Lower leg skin (tissue), 4 donors: ENCODE data around the gene AIG1. TPM values are rescaled to one million over a fixed set of nuclear protein-coding genes. Genes with fewer than 3 reads are reported as not detected.
"Not testable (repeated sequence)": the region's sequence is repeated elsewhere in the genome, so short reads cannot be mapped to it uniquely, and the experiment has no call there.

Source experiments
- DNase-seq, 2 donors: peaks; one replicate each; pipeline ENCODE4 v3.0.0-alpha.2; 2019; ENCODE audit warnings: low spot score in 2 of 2
- H3K4me3 ChIP-seq: fragments of 200-600 bp; sonication (generic); 2 replicates; pipeline ENCODE4 v1.5.1; 2017; ENCODE audit warnings: mild to moderate bottlenecking, low read depth; ENCODE audit not compliant: poor library complexity, severe bottlenecking
- POLR2A ChIP-seq, 2 donors: fragments of 450-650 bp; IDR thresholded peaks; one replicate each; pipeline ENCODE4 v1.6.1; 2016 to 2017; ENCODE audit warnings: antibody characterized with exemption in 2 of 2, mild to moderate bottlenecking in 1 of 2, moderate library complexity in 1 of 2
- WGBS, 2 donors: methylation state at CpG; one replicate each; pipeline ENCODE4 v1.1.5; 2018; 5-methylcytosine and 5-hydroxymethylcytosine counted together
- intact Hi-C: fragments of 100-400 bp; cut with DNase I; formaldehyde crosslinking; loops from one replicate; pipeline ENCODE4 v1.15.0; 2023; ENCODE audit warnings: low total_unique reads
- total RNA-seq, 4 donors: library from RNA; depleted of rRNA; stranded (reverse); fragments of >200 nt; gene quantifications; one replicate each; pipeline ENCODE4 v1.1.0, GENCODE V29; 2016
- TF ChIP-seq, protein P1 (sequence below), 3 donors: fragments of 450-650 bp; IDR thresholded peaks; one replicate each; pipeline ENCODE4 v1.5.1; 2016; ENCODE audit warnings: antibody characterized with exemption in 3 of 3, mild to moderate bottlenecking in 3 of 3, moderate library complexity in 2 of 3

AIG1 gene
- total RNA-seq, 4 donors from 2014 or later: 12.2 to 21.4 (median 16.0) TPM

DNA sequence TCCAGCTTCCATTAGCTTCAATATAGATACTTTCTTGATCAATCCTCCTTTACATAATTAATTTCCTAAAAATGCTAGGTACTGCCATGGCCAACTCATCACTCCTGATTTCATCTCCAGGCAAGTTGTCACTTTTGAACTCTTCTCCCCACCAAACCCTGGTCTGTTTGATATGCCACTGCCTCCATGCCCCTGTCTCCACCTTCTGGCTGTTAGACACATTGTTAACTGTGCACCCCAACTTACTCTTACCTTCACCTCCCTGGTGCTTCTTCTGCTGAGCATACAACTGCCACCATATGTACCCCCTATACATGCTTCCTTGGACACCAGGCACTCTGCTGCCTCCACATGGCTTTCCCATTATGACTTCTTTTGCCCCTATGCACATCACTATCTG lies 21.9 kb upstream of the AIG1 start:
- no peak for TF ChIP-seq POLR2A (IDR thresholded peaks at IDR 0.05)
- TF ChIP-seq, protein P1, sequence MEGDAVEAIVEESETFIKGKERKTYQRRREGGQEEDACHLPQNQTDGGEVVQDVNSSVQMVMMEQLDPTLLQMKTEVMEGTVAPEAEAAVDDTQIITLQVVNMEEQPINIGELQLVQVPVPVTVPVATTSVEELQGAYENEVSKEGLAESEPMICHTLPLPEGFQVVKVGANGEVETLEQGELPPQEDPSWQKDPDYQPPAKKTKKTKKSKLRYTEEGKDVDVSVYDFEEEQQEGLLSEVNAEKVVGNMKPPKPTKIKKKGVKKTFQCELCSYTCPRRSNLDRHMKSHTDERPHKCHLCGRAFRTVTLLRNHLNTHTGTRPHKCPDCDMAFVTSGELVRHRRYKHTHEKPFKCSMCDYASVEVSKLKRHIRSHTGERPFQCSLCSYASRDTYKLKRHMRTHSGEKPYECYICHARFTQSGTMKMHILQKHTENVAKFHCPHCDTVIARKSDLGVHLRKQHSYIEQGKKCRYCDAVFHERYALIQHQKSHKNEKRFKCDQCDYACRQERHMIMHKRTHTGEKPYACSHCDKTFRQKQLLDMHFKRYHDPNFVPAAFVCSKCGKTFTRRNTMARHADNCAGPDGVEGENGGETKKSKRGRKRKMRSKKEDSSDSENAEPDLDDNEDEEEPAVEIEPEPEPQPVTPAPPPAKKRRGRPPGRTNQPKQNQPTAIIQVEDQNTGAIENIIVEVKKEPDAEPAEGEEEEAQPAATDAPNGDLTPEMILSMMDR (IDR thresholded peaks at IDR 0.05): no peak
- no peak overlapping the region for H3K4me3 ChIP-seq
- intact Hi-C loops: no loop called here
- DNase-seq: no peak

DNA sequence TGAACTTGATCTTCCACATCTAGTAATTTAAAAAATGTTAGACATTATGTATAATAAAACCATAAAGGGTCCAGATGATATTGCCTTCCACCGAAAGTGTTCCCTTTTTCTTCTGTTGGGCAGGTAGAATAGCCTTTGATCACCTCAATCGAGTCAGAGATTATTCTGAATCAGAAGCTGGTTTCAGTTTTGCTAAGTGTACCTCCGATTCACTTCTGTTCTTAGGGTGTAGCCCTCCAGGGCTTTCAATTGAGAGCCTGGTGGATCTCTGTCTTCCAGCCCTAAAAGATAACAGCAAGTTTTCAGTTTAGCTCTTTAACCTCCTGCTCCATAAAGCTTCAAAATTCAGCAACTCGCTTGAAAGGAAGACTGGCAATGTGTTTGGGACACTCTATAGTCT lies 21.1 kb upstream of the AIG1 start:
- DNase-seq: no peak
- intact Hi-C loops: no loop called here
- 89% methylated on average over 4 of the region's 4 CpGs for WGBS, 2 donors
- no peak for TF ChIP-seq POLR2A (IDR thresholded peaks at IDR 0.05)
- TF ChIP-seq, protein P1 (IDR thresholded peaks at IDR 0.05): no peak
- no peak overlapping the region for H3K4me3 ChIP-seq

DNA sequence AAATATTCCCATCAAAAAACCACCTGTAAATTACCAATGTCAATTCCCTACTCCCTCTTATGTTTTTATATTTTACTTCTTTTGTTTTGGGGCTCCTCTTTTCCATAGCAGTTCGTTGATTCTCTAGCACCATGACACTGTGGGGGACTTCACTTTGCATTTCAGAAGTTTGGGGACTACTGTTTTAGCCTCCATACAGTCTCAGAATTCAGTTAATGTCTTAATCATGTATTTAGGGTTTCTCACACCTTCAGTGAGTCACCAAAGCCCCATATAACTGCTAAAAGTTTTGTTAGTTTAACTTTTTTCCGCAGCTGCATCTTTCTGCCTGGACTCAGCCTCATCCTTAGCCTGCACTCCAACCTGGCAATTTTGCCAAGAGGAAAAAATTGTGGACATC lies 20.7 kb upstream of the AIG1 start:
- intact Hi-C loops: no loop called here
- no peak overlapping the region for H3K4me3 ChIP-seq
- WGBS, 2 donors: 85 to 88% methylated on average over 2 of the region's 2 CpGs
- DNase-seq: no peak
- TF ChIP-seq, protein P1 (IDR thresholded peaks at IDR 0.05): no peak
- no peak for TF ChIP-seq POLR2A (IDR thresholded peaks at IDR 0.05)

DNA sequence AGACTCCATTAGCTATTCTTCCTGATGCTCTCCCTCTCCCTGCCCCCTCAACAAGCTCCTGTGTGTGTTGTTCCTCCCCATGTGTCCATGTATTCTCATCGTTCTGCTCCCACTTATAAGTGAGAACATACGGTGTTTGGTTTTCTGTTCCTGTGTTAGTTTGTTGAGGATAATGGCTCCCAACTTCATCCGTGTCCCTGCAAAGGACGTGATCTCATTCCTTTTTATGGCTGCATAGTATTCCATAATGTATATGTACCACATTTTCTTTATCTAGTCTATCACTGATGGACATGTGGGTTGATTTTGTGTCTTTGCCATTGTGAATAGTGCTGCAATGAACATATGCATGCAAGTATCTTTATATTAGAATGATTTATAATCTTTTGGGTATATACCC lies 16.3 kb upstream of the AIG1 start:
- intact Hi-C loops, DNase-seq, H3K4me3 ChIP-seq: not testable (repeated sequence)
- 92 to 98% methylated on average over 4 of the region's 4 CpGs for WGBS, 2 donors

DNA sequence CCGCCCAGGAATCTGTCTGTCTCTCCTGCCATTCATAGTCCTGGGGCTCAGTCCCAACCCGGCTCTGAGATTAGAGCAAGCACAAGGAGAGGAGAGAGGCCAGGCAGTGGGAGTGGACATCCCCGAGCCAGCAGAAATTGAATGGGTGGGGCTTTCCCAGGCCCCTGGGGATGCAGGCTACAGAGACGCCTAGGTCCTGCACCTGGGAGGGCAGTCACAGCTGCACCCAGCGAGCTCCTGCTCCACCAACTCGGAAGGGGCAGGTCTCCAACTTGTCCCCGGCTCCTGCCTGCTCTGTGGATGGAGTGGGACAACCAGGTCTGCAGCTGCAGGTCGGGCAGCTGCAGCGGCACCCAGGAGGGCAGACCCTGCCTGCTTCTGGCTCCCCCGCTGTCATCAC lies 11.1 kb upstream of the AIG1 start:
- intact Hi-C loops: no loop called here
- TF ChIP-seq, protein P1 (IDR thresholded peaks at IDR 0.05): no peak
- no peak for TF ChIP-seq POLR2A (IDR thresholded peaks at IDR 0.05)
- 85 to 89% methylated on average over 8 to 9 of the region's 10 CpGs for WGBS, 2 donors
- H3K4me3 ChIP-seq: no peak overlapping the region
- peak in 1 of 2 donors; percentile 54 for DNase-seq

DNA sequence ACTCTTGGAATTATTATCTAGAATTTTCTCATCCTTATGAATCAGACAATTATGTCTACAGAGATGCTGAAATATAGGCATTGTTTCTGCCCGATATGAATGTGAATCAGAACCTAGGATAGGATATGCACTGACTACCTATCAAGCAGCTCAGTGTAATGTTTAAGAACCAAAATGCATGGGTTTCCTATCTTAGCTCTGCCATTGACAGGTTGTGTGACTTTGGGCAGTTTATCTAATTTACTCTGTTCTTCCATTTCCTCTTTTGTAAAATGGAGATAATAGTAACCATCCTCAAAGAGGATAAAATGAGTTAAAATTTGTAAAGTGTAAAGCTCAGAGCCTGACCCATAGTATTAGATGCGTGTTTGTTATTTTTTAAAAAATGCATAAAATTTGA lies 10.2 kb upstream of the AIG1 start:
- DNase-seq: no peak
- intact Hi-C loops: no loop called here
- 91 to 94% methylated on average over 2 of the region's 2 CpGs for WGBS, 2 donors
- no peak overlapping the region for H3K4me3 ChIP-seq
- TF ChIP-seq, protein P1 (IDR thresholded peaks at IDR 0.05): no peak
- TF ChIP-seq POLR2A (IDR thresholded peaks at IDR 0.05): no peak
